Measurements from ENCODE around the gene SFXN1.

SFXN1 gene

DNA sequence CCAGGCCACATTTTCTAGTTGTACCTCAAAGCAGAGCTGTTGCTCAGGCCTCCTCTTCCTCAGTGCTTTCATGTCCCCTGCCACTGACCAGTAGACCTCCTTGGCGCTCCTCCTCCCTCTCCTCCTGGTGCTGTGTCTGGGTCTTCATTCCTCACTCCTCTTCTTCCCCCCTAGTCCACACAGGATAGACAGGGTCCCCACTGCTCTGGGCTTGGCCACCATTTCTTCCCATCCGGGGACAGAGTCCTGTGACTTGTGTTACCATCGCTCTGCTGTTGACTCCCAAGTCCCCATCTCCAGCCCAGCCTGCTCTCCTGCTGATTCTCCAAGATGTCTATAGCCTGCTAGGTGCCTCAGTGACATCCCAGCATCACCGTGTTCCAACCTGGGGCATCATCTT lies 91.3 kb downstream of the SFXN1 start:
- H3K36me3 ChIP-seq (ENCODE audit: control insufficient read depth, insufficient read depth, low read length), result no peaks in the 10 kb centered on the region
- no peaks in the 10 kb centered on the region for H3K27me3 ChIP-seq (ENCODE audit: control insufficient read depth, insufficient read depth, low read length)
- H3K9me3 ChIP-seq (ENCODE audit: control insufficient read depth, insufficient read depth, low read length), result no peaks in the 10 kb centered on the region
- peaks cover 4% of the 10 kb centered on the region for H3K4me1 ChIP-seq (ENCODE audit: control insufficient read depth, insufficient read depth, low read length)
- no peak overlapping the region for H3K27ac ChIP-seq (ENCODE audit: low read length)
- H3K4me3 ChIP-seq (ENCODE audit: low read length), result no peak overlapping the region
- WGBS (ENCODE audit: insufficient coverage, insufficient read length), result no CpG with 5 or more reads among the region's 4 CpGs
- no peak for DNase-seq (ENCODE audit: low read depth, low spot score)

DNA sequence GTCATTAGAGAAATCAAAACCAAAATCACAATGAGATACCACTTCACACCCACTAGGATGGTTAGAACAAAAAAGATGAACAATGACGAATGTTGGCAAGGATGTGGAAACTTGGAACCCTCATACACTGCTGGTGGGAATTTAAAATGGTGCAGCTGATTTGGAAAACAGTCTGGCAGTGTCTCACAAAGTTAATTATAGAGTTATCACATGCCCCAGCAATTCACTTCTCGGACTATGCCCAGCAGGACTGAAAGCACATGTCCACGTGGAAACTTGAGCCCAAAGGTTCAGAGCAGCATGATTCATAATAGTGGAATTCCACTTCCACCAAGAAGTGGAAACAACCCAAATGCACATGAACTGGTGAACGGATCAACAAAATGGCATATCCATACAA lies 94.5 kb downstream of the SFXN1 start:
- Histone ChIP-seq H3K4me3 (ENCODE audit: low read length) (no peak overlapping the region), H3K27ac (ENCODE audit: low read length) (no peak overlapping the region), H3K36me3 (ENCODE audit: control insufficient read depth, insufficient read depth, low read length) (no peaks in the 10 kb centered on the region), H3K9me3 (ENCODE audit: control insufficient read depth, insufficient read depth, low read length) (no peaks in the 10 kb centered on the region), H3K27me3 (ENCODE audit: control insufficient read depth, insufficient read depth, low read length) (no peaks in the 10 kb centered on the region), H3K4me1 (ENCODE audit: control insufficient read depth, insufficient read depth, low read length) (peaks cover 3% of the 10 kb centered on the region)
- WGBS (ENCODE audit: insufficient coverage, insufficient read length), result no CpG with 5 or more reads among the region's 4 CpGs
- no peak for DNase-seq (ENCODE audit: low read depth, low spot score)

GRCh38 chr5:175573493-175574269 lies 95.3 kb downstream of the SFXN1 start:
- no CpG with 5 or more reads among the region's 15 CpGs for WGBS (ENCODE audit: insufficient coverage, insufficient read length)
- no peak overlapping the region for H3K27ac ChIP-seq (ENCODE audit: low read length)
- no peaks in the 10 kb centered on the region for H3K36me3 ChIP-seq (ENCODE audit: control insufficient read depth, insufficient read depth, low read length)
- no peaks in the 10 kb centered on the region for H3K27me3 ChIP-seq (ENCODE audit: control insufficient read depth, insufficient read depth, low read length)
- DNase-seq (ENCODE audit: low read depth, low spot score), result no peak
- no peaks in the 10 kb centered on the region for H3K9me3 ChIP-seq (ENCODE audit: control insufficient read depth, insufficient read depth, low read length)
- no peak overlapping the region; the same call in 1 of the 2 replicates for H3K4me3 ChIP-seq (ENCODE audit: low read length)
- H3K4me1 ChIP-seq (ENCODE audit: control insufficient read depth, insufficient read depth, low read length), result peaks cover 2% of the 10 kb centered on the region

DNA sequence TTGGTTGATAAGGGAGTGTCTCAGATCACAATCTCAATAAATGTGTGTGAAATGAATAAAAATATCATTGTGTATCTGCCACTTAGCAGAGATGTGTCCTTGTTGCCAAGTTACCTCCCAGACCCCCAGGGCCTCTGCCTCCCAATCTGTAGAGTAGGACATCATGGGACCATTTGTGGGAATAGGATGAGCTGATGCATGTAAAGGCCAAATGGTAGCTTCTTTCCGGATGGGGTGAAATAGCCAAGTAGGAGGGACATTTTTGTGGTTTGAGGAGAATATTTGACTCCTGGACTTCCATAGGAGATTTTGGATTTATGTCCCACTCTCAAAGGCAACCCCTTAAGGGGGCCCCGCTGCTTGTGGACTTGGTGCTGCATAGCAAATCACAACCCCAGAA lies 96.9 kb downstream of the SFXN1 start:
- Histone ChIP-seq H3K4me3 (ENCODE audit: low read length) (no peak overlapping the region), H3K27ac (ENCODE audit: low read length) (no peak overlapping the region), H3K36me3 (ENCODE audit: control insufficient read depth, insufficient read depth, low read length) (no peaks in the 10 kb centered on the region)

GRCh38 chr5:175576096-175576495 lies 97.7 kb downstream of the SFXN1 start:
- no peaks in the 10 kb centered on the region for H3K9me3 ChIP-seq (ENCODE audit: control insufficient read depth, insufficient read depth, low read length)
- H3K36me3 ChIP-seq (ENCODE audit: control insufficient read depth, insufficient read depth, low read length), result no peaks in the 10 kb centered on the region
- H3K4me1 ChIP-seq (ENCODE audit: control insufficient read depth, insufficient read depth, low read length), result peaks cover 2% of the 10 kb centered on the region
- no peaks in the 10 kb centered on the region for H3K27me3 ChIP-seq (ENCODE audit: control insufficient read depth, insufficient read depth, low read length)
- no CpG with 5 or more reads among the region's 7 CpGs for WGBS (ENCODE audit: insufficient coverage, insufficient read length)
- H3K4me3 ChIP-seq (ENCODE audit: low read length), result no peak overlapping the region
- no peak for DNase-seq (ENCODE audit: low read depth, low spot score)
- no peak overlapping the region for H3K27ac ChIP-seq (ENCODE audit: low read length)

More for the DNA sequence above, 96.9 kb downstream of the SFXN1 start:
- DNase-seq (ENCODE audit: low read depth, low spot score), result no peak
- Histone ChIP-seq H3K9me3 (ENCODE audit: control insufficient read depth, insufficient read depth, low read length) (no peaks in the 10 kb centered on the region), H3K4me1 (ENCODE audit: control insufficient read depth, insufficient read depth, low read length) (peaks cover 2% of the 10 kb centered on the region), H3K27me3 (ENCODE audit: control insufficient read depth, insufficient read depth, low read length) (no peaks in the 10 kb centered on the region)
- WGBS (ENCODE audit: insufficient coverage, insufficient read length), result no CpG with 5 or more reads among the region's 2 CpGs

GRCh38 chr5:175576591-175576990 lies 98.2 kb downstream of the SFXN1 start:
- no peak for DNase-seq (ENCODE audit: low read depth, low spot score)

More at GRCh38 chr5:175576591-175576990, 98.2 kb downstream of the SFXN1 start:
- H3K36me3 ChIP-seq (ENCODE audit: control insufficient read depth, insufficient read depth, low read length), result no peaks in the 10 kb centered on the region
- H3K4me1 ChIP-seq (ENCODE audit: control insufficient read depth, insufficient read depth, low read length), result peaks cover 1% of the 10 kb centered on the region
- no peaks in the 10 kb centered on the region for H3K27me3 ChIP-seq (ENCODE audit: control insufficient read depth, insufficient read depth, low read length)
- WGBS (ENCODE audit: insufficient coverage, insufficient read length), result no CpG with 5 or more reads among the region's 6 CpGs
- no peak overlapping the region for H3K4me3 ChIP-seq (ENCODE audit: low read length)
- no peak overlapping the region for H3K27ac ChIP-seq (ENCODE audit: low read length)
- H3K9me3 ChIP-seq (ENCODE audit: control insufficient read depth, insufficient read depth, low read length), result no peaks in the 10 kb centered on the region
